K562 (cell line): Measurements from ENCODE around the gene PRPSAP2. TPM values are rescaled to one million over a fixed set of nuclear protein-coding genes. Genes with fewer than 3 reads are reported as not detected.
A peak's percentile ranks its signal among the peaks of the same experiment; 100 is the strongest.

Experiments
- ATAC-seq: fragments of 200-7000 bp; cut with Tn5 transposase; 3 replicates; pipeline ENCODE4 v1.9.1; 2020; ENCODE audit warnings: moderate library complexity
- BruUV-seq: library from RNA; stranded (reverse); fragments of 400-500 nt; replicated peaks from 2 replicates; lab custom pipeline; 2021; lab: Mats Ljungman, UMichigan
- CTCF ChIA-PET: fragments of 300-600 bp; formaldehyde crosslinking; extraction: SDS; loops from one replicate; lab custom pipeline; 2021; ENCODE audit warnings: low intra/inter-chr PET ratio; lab: Yijun Ruan, JAX
- POLR2A ChIA-PET: fragments of 300-600, 350-650 bp; sonication (Branson Sonifier 250); formaldehyde crosslinking; extraction: SDS; loops from one replicate; lab custom pipeline; 2021; ENCODE audit warnings: antibody characterized with exemption, inconsistent platforms; lab: Yijun Ruan, JAX
- DNase-seq, 4 experiments: peaks; one replicate each; pipeline versions ENCODE4 v3.0.0 to v3.0.0-alpha.2; 2011 to 2018; ENCODE audit warnings: low spot score in 3 of 4, mixed read lengths in 3 of 4; ENCODE audit errors: extremely low read depth in 1 of 4
- FAIRE-seq: peaks from 2 replicates; lab custom pipeline; 2011; peaks lifted over from hg19 to GRCh38; lab: Jason Lieb, UNC
- H2AFZ ChIP-seq: 2 replicates; pipeline ENCODE4 v1.6.0; 2011; ENCODE audit warnings: low read depth, low read length, control low read depth, inconsistent platforms
- H3K27ac ChIP-seq: fragments of 200-600 bp; 3 replicates; pipeline ENCODE4 v1.8.0; 2011; ENCODE audit warnings: low read depth, mild to moderate bottlenecking, control low read depth, inconsistent platforms, low read length, moderate library complexity, mixed read lengths; ENCODE audit errors: extremely low read depth
- H3K27me3 ChIP-seq, 2 experiments: fragments of 300-600 bp in 1 of 2; 2 replicates in 1 of 2; 3 replicates in 1 of 2; pipeline versions ENCODE4 v1.6.0 to v1.8.0; 2011; ENCODE audit warnings: inconsistent platforms in 2 of 2, low read length in 2 of 2, mild to moderate bottlenecking in 1 of 2, mixed read lengths in 1 of 2, moderate library complexity in 1 of 2; ENCODE audit not compliant: control insufficient read depth in 2 of 2, insufficient read depth in 2 of 2
- H3K36me3 ChIP-seq: fragments of 300-600 bp; 3 replicates; pipeline ENCODE4 v1.8.0; 2011; ENCODE audit warnings: mild to moderate bottlenecking, low read length, inconsistent platforms; ENCODE audit not compliant: control insufficient read depth, insufficient read depth
- H3K4me1 ChIP-seq, 2 experiments: fragments of 200-600 bp in 1 of 2; replicated peaks in 1 of 2; 2 replicates in 1 of 2; 3 replicates in 1 of 2; pipeline versions ENCODE4 v1.5.1 to v1.8.0; 2011; ENCODE audit warnings: inconsistent platforms in 2 of 2, low read length in 2 of 2, mild to moderate bottlenecking in 1 of 2, mixed read lengths in 1 of 2, moderate library complexity in 1 of 2; ENCODE audit not compliant: control insufficient read depth in 2 of 2, insufficient read depth in 2 of 2
- H3K4me2 ChIP-seq: 2 replicates; pipeline ENCODE4 v1.6.1; 2011; ENCODE audit warnings: low read length, control low read depth, inconsistent platforms, mixed read lengths; ENCODE audit not compliant: insufficient read depth
- H3K4me3 ChIP-seq: fragments of 200-600 bp; sonication (generic), shearing (Covaris generic); 2 replicates; pipeline ENCODE4 v1.5.1; 2016; ENCODE audit warnings: control low read depth, inconsistent platforms
- H3K79me2 ChIP-seq: fragments of 200-600 bp; 3 replicates; pipeline ENCODE4 v1.8.0; 2011; ENCODE audit warnings: low read length, inconsistent platforms; ENCODE audit not compliant: control insufficient read depth, insufficient read depth
- H3K9ac ChIP-seq, 2 experiments: 2 replicates each; pipeline versions ENCODE4 v1.6.0 to v1.6.1; 2011; ENCODE audit warnings: low read depth in 2 of 2, low read length in 2 of 2, control low read depth in 1 of 2, inconsistent platforms in 1 of 2, mild to moderate bottlenecking in 1 of 2, mixed read lengths in 1 of 2; ENCODE audit not compliant: insufficient read depth in 1 of 2
- H3K9me1 ChIP-seq: one replicate; pipeline ENCODE4 v1.6.0; 2011; ENCODE audit warnings: inconsistent platforms, mild to moderate bottlenecking, low read length, moderate library complexity; ENCODE audit not compliant: control insufficient read depth, insufficient read depth
- H3K9me3 ChIP-seq: replicated peaks from 2 replicates; pipeline ENCODE4 v1.5.1; 2011; ENCODE audit warnings: low read depth, low read length, inconsistent platforms; ENCODE audit not compliant: control insufficient read depth, insufficient read depth
- H4K20me1 ChIP-seq: replicated peaks from 2 replicates; pipeline ENCODE4 v1.6.1; 2011; ENCODE audit warnings: low read length, inconsistent platforms, mixed read lengths; ENCODE audit not compliant: control insufficient read depth, insufficient read depth
- C11orf30 ChIP-seq: fragments of 450-650 bp; IDR thresholded peaks from 2 replicates; pipeline ENCODE4 v1.6.1; 2016; ENCODE audit warnings: low read depth, mild to moderate bottlenecking
- DPF2 ChIP-seq: fragments of 450-650 bp; IDR thresholded peaks from 2 replicates; pipeline ENCODE4 v1.6.1; 2016
- EP300 ChIP-seq: IDR thresholded peaks from 2 replicates; pipeline ENCODE4 v1.6.1; 2012; ENCODE audit warnings: low read length, improper control_type of control experiment
- JUND ChIP-seq, 2 experiments: IDR thresholded peaks; 2 replicates in 1 of 2; 3 replicates in 1 of 2; pipeline ENCODE4 v1.6.1; 2011; ENCODE audit warnings: borderline replicate concordance in 2 of 2, low read depth in 2 of 2, low read length in 2 of 2, improper control_type of control experiment in 1 of 2, missing biosample characterization in 1 of 2, missing genetic modification characterization in 1 of 2, missing genetic modification reagents in 1 of 2
- MAFF ChIP-seq: IDR thresholded peaks from 2 replicates; pipeline ENCODE4 v1.6.1; 2012; ENCODE audit warnings: low read length, improper control_type of control experiment
- MAFG ChIP-seq: fragments of 450-650 bp; conservative IDR thresholded peaks from 2 replicates; pipeline ENCODE4 v1.6.1; 2016; ENCODE audit warnings: missing genetic modification characterization, missing compliant biosample characterization
- MAFK ChIP-seq: IDR thresholded peaks from 2 replicates; pipeline ENCODE4 v1.6.1; 2011; ENCODE audit warnings: low read length, improper control_type of control experiment
- MYBL2 ChIP-seq, 2 experiments: fragments of 450-650 bp in 1 of 2; sonication (generic) in 1 of 2; formaldehyde crosslinking in 1 of 2; IDR thresholded peaks; 2 replicates each; pipeline versions ENCODE4 v1.6.1 to v1.8.1; 2017 to 2022; ENCODE audit warnings: borderline replicate concordance in 1 of 2, inconsistent platforms in 1 of 2, low read depth in 1 of 2, mild to moderate bottlenecking in 1 of 2, missing genetic modification reagents in 1 of 2, moderate library complexity in 1 of 2
- NFE2 ChIP-seq: IDR thresholded peaks from 2 replicates; pipeline ENCODE4 v1.6.1; 2014; ENCODE audit warnings: antibody characterized with exemption, low read depth
- NFXL1 ChIP-seq: fragments of 450-650 bp; formaldehyde crosslinking; IDR thresholded peaks from 2 replicates; pipeline ENCODE4 v1.4.0; 2021; ENCODE audit warnings: mild to moderate bottlenecking
- PBX2 ChIP-seq, 2 experiments: IDR thresholded peaks in 1 of 2; conservative IDR thresholded peaks in 1 of 2; 2 replicates each; pipeline ENCODE4 v1.6.1; 2016; ENCODE audit warnings: low read depth in 2 of 2, mild to moderate bottlenecking in 1 of 2, missing compliant biosample characterization in 1 of 2, missing genetic modification characterization in 1 of 2, moderate library complexity in 1 of 2
- TOE1 ChIP-seq, 2 experiments: fragments of 450-650 bp in 1 of 2; sonication (generic) in 1 of 2; formaldehyde crosslinking in 1 of 2; IDR thresholded peaks; 2 replicates each; pipeline versions ENCODE4 v1.7.1 to v1.8.0; 2016 to 2022; ENCODE audit warnings: borderline replicate concordance in 2 of 2, mild to moderate bottlenecking in 2 of 2, antibody characterized with exemption in 1 of 2, inconsistent platforms in 1 of 2, low read depth in 1 of 2, missing genetic modification reagents in 1 of 2, moderate library complexity in 1 of 2
- ZBTB2 ChIP-seq: fragments of 450-650 bp; IDR thresholded peaks from 2 replicates; pipeline ENCODE4 v1.6.1; 2016; ENCODE audit warnings: antibody characterized with exemption
- ZNF316 ChIP-seq: fragments of 450-650 bp; IDR thresholded peaks from 2 replicates; pipeline ENCODE4 v1.6.1; 2016
- ZNF655 ChIP-seq: fragments of 250-450 bp; sonication (Bioruptor Pico); IDR thresholded peaks from 2 replicates; pipeline ENCODE4 v1.5.0; 2021
- ZNF766 ChIP-seq: fragments of 200-800 bp; sonication (Bioruptor generic); conservative IDR thresholded peaks from 2 replicates; pipeline ENCODE4 v1.6.1; 2016; ENCODE audit warnings: missing genetic modification characterization, missing compliant biosample characterization
- WGBS: fragments of 100-300 bp; shearing (Covaris generic); methylation state at CpG from one replicate; pipeline ENCODE4 v1.1.6; 2016; ENCODE audit warnings: low coverage, mixed read lengths; ENCODE audit not compliant: insufficient coverage; ENCODE audit errors: missing lambda C conversion rate; 5-methylcytosine and 5-hydroxymethylcytosine counted together
- in situ Hi-C: fragments of 300-500 bp; cut with MboI; formaldehyde crosslinking; loops from 4 replicates; pipeline ENCODE4 v1.15.0; 2018; ENCODE audit warnings: inconsistent platforms, mixed read lengths
- intact Hi-C: fragments of 100-400 bp; cut with micrococcal nuclease; formaldehyde crosslinking; loops from 2 replicates; pipeline ENCODE4 v1.14.2; 2022
- polyA plus RNA-seq, 8 experiments: library from polyadenylated mRNA; depleted of rRNA in 4 of 8; stranded (reverse) in 5 of 8; unstranded in 3 of 8; fragments of >200 nt; fragmentation: Nextera tagmentation in 2 of 8; fragmentation: Illumina TruSeq in 1 of 8; extraction: Ambion mirVana in 2 of 8; extraction: Trizol in 1 of 8; gene quantifications; 2 replicates each; pipeline versions ENCODE4 v1.2.1 to v1.2.3, GENCODE V29; 2011 to 2014; ENCODE audit warnings: inconsistent platforms in 1 of 8, missing spikeins in 1 of 8
- total RNA-seq, 7 experiments: library from RNA; depleted of rRNA in 6 of 7; stranded (reverse); fragments of >200 nt in 6 of 7; fragmentation: Illumina TruSeq in 2 of 7; extraction: Trizol in 2 of 7; gene quantifications; 2 replicates each; pipeline versions ENCODE4 v1.2.1 to v1.2.3, GENCODE V29; 2011 to 2021; ENCODE audit warnings: low replicate concordance in 1 of 7

The PRPSAP2 gene
- total and polyA plus RNA-seq, 9 of the 15 experiments (the other 6 are each of a cell fraction or from before 2014, with no cell fraction given) = 15.5 to 56.7 (median 35.7) TPM

GRCh38 chr17:18921912-18922451 lies 64.1 kb downstream of the PRPSAP2 start:
- DNase-seq (peak in 1 of 4 experiments; percentile 27), FAIRE-seq (no peak), ATAC-seq (no peak)
- no peaks in the 10 kb centered on the region for H3K9me1 ChIP-seq
- H3K27ac ChIP-seq = 0 out of 3 replicates have a peak overlapping the region, but pooled peaks have one; percentile 12
- H3K9ac ChIP-seq = peak overlapping the region in 1 of 2 experiments; percentile 1; a peak in 1 of 4 replicates
- H2AFZ ChIP-seq = no peak overlapping the region
- H3K4me3 ChIP-seq = no peak overlapping the region
- ChIA-PET CTCF (no interaction called here), POLR2A (interaction anchor here (0.9 kb wide), 1 partner anchor 11 kb away, joined by 3 read pairs; no protein-coding TSS in a partner anchor)
- H3K36me3 ChIP-seq = peaks cover 13% of the 10 kb centered on the region
- no peaks in the 10 kb centered on the region for H4K20me1 ChIP-seq
- WGBS = 36% methylated on average over 4 of the region's 4 CpGs
- H3K9me3 ChIP-seq = no peaks in the 10 kb centered on the region
- H3K4me2 ChIP-seq = no peak overlapping the region
- no TSS peak for BruUV-seq
- H3K27me3 ChIP-seq = no peaks in the 10 kb centered on the region
- H3K4me1 ChIP-seq = peaks cover 12 to 27% of the 10 kb centered on the region in 2 experiments; a peak in 4 of 5 replicates
- intact Hi-C loops (no loop called here), in situ Hi-C loops (no loop called here)
- H3K79me2 ChIP-seq = peaks cover 9% of the 10 kb centered on the region; the same call in 2 of the 3 replicates
- TF ChIP-seq ZBTB2 = no peak
- TF ChIP-seq PBX2 (CRISPR knock-in tag; IDR thresholded peaks at IDR 0.05; ENCODE audit: low read depth) = no peak
- TF ChIP-seq PBX2 (tag; conservative IDR thresholded peaks at IDR 0.05; ENCODE audit: low read depth) = peak; percentile 40; the same call in 1 of the 2 replicates
- no peak for TF ChIP-seq MYBL2 (IDR thresholded peaks at IDR 0.05; ENCODE audit: low read depth)
- no peak for TF ChIP-seq MYBL2 (CRISPR knock-in tag; IDR thresholded peaks at IDR 0.05; ENCODE audit: borderline replicate concordance)
- no peak for TF ChIP-seq NFXL1
- TF ChIP-seq C11orf30 = peak; percentile 82
- no peak; the same call in 1 of the 2 replicates for TF ChIP-seq JUND (IDR thresholded peaks at IDR 0.05; ENCODE audit: borderline replicate concordance, low read depth, low read length)
- TF ChIP-seq JUND (tag; IDR thresholded peaks at IDR 0.05; ENCODE audit: borderline replicate concordance, low read depth, low read length) = peak; percentile 45; the same call in 1 of the 3 replicates
- 0 out of 2 replicates have a peak, but pooled peaks have one; percentile 20 for TF ChIP-seq DPF2
- TF ChIP-seq MAFK = peak; percentile 55; the same call in 1 of the 2 replicates
- no peak for TF ChIP-seq ZNF766 (CRISPR knock-in tag)
- TF ChIP-seq NFE2 = peak; percentile 87
- TF ChIP-seq ZNF655 (CRISPR knock-in tag) = no peak
- TF ChIP-seq ZNF316 = peak; percentile 83
- TF ChIP-seq MAFG = peak; percentile 72
- peak; percentile 58; the same call in 1 of the 2 replicates for TF ChIP-seq MAFF
- TF ChIP-seq EP300 = no peak
- no peak for TF ChIP-seq TOE1 (IDR thresholded peaks at IDR 0.05; ENCODE audit: borderline replicate concordance)
- no peak for TF ChIP-seq TOE1 (CRISPR knock-in tag; IDR thresholded peaks at IDR 0.05; ENCODE audit: borderline replicate concordance, low read depth)
